Measurements from ENCODE around the gene SEMA4F.

SEMA4F gene

GRCh38 chr2:74719066-74719465, 65.0 kb downstream of the SEMA4F start:
- no peaks in the 10 kb centered on the region for H3K27me3 ChIP-seq
- no peaks in the 10 kb centered on the region for H3K9me3 ChIP-seq
- TF ChIP-seq CTCF (IDR thresholded peaks at IDR 0.05), result no peak
- no peak for DNase-seq
- H3K4me3 ChIP-seq, result no peak overlapping the region
- H3K27ac ChIP-seq, result no peak overlapping the region
- peaks cover 0 to 10% (median 7%) of the 10 kb centered on the region in 4 donors for H3K4me1 ChIP-seq
- intact Hi-C loops (cut with DNase I; ENCODE audit: low total_unique reads), result no loop called here
- no peaks in the 10 kb centered on the region for H3K36me3 ChIP-seq

GRCh38 chr2:74721316-74721715, 67.3 kb downstream of the SEMA4F start:
- Histone ChIP-seq H3K9me3 (no peaks in the 10 kb centered on the region), H3K4me3 (no peak overlapping the region)
- intact Hi-C loops (cut with DNase I; ENCODE audit: low total_unique reads), result no loop called here

GRCh38 chr2:74724496-74724895, 70.4 kb downstream of the SEMA4F start:
- no peak for TF ChIP-seq CTCF (IDR thresholded peaks at IDR 0.05)
- Histone ChIP-seq H3K27me3 (no peaks in the 10 kb centered on the region), H3K36me3 (no peaks in the 10 kb centered on the region), H3K27ac (no peak overlapping the region), H3K4me1 (no peaks in the 10 kb centered on the region), H3K4me3 (no peak overlapping the region), H3K9me3 (no peaks in the 10 kb centered on the region)
- intact Hi-C loops (cut with DNase I; ENCODE audit: low total_unique reads), result no loop called here
- DNase-seq, result no peak

More at GRCh38 chr2:74721316-74721715, 67.3 kb downstream of the SEMA4F start:
- H3K36me3 ChIP-seq, result no peaks in the 10 kb centered on the region
- no peak for DNase-seq
- no peaks in the 10 kb centered on the region for H3K4me1 ChIP-seq
- no peak overlapping the region for H3K27ac ChIP-seq
- TF ChIP-seq CTCF (IDR thresholded peaks at IDR 0.05), result no peak
- H3K27me3 ChIP-seq, result no peaks in the 10 kb centered on the region

GRCh38 chr2:74725287-74725686, 71.2 kb downstream of the SEMA4F start:
- intact Hi-C loops (cut with DNase I; ENCODE audit: low total_unique reads), result no loop called here
- TF ChIP-seq CTCF (IDR thresholded peaks at IDR 0.05), result no peak

GRCh38 chr2:74728842-74729241, 74.8 kb downstream of the SEMA4F start:
- peaks cover 0 to 7% (median 0%) of the 10 kb centered on the region in 3 donors for H3K9me3 ChIP-seq
- no peak overlapping the region for H3K27ac ChIP-seq
- no peaks in the 10 kb centered on the region for H3K4me1 ChIP-seq
- H3K36me3 ChIP-seq, result no peaks in the 10 kb centered on the region
- DNase-seq, result no peak
- H3K4me3 ChIP-seq, result no peak overlapping the region
- no peak for TF ChIP-seq CTCF (IDR thresholded peaks at IDR 0.05)
- intact Hi-C loops (cut with DNase I; ENCODE audit: low total_unique reads), result no loop called here
- H3K27me3 ChIP-seq, result no peaks in the 10 kb centered on the region

More at GRCh38 chr2:74725287-74725686, 71.2 kb downstream of the SEMA4F start:
- no peak for DNase-seq
- no peak overlapping the region for H3K4me3 ChIP-seq
- no peaks in the 10 kb centered on the region for H3K27me3 ChIP-seq
- H3K27ac ChIP-seq, result no peak overlapping the region
- H3K4me1 ChIP-seq, result no peaks in the 10 kb centered on the region
- peaks cover 0 to 7% (median 0%) of the 10 kb centered on the region in 3 donors for H3K9me3 ChIP-seq
- H3K36me3 ChIP-seq, result no peaks in the 10 kb centered on the region

GRCh38 chr2:74730530-74730929, 76.5 kb downstream of the SEMA4F start:
- no peak for DNase-seq
- Histone ChIP-seq H3K27ac (no peak overlapping the region), H3K4me1 (no peaks in the 10 kb centered on the region), H3K27me3 (no peaks in the 10 kb centered on the region), H3K4me3 (no peak overlapping the region), H3K36me3 (no peaks in the 10 kb centered on the region), H3K9me3 (peaks cover 0 to 7% (median 0%) of the 10 kb centered on the region in 3 donors)
- intact Hi-C loops (cut with DNase I; ENCODE audit: low total_unique reads), result no loop called here
- TF ChIP-seq CTCF (IDR thresholded peaks at IDR 0.05), result no peak

All from tibial artery (tissue), 4 donors.